IMR-90 (cell line): ENCODE measurements around the gene VAV3. TPM values are rescaled to one million over a fixed set of nuclear protein-coding genes. Genes with fewer than 3 reads are reported as not detected.

Experiments
- ATAC-seq: fragments of 200-7000 bp; cut with Tn5 transposase; 2 replicates; pipeline ENCODE4 v1.9.1; 2020; ENCODE audit warnings: low read depth, mild to moderate bottlenecking, moderate library complexity
- BruUV-seq: library from RNA; stranded (reverse); fragments of 400-500 nt; replicated peaks from 2 replicates; lab custom pipeline; 2021; lab: Mats Ljungman, UMichigan
- CTCF ChIA-PET: fragments of 300-600 bp; formaldehyde crosslinking; extraction: SDS; loops from one replicate; lab custom pipeline; 2021; ENCODE audit warnings: antibody characterized with exemption; lab: Yijun Ruan, JAX
- POLR2A ChIA-PET: fragments of 300-600 bp; sonication (Branson Sonifier 250); formaldehyde crosslinking; loops from one replicate; lab custom pipeline; 2022; ENCODE audit warnings: antibody characterized with exemption; ENCODE audit not compliant: unreplicated experiment; lab: Charles Lee
- DNase-seq: peaks from one replicate; pipeline ENCODE4 v3.0.0; 2013
- H2AFZ ChIP-seq: replicated peaks from 2 replicates; pipeline ENCODE3; 2013; ENCODE audit warnings: low read length, mild to moderate bottlenecking; ENCODE audit not compliant: poor library complexity
- H2AK5ac ChIP-seq: 2 replicates; pipeline ENCODE4 v1.6.1; 2013; ENCODE audit warnings: low read depth, low read length, inconsistent platforms
- H2AK9ac ChIP-seq: replicated peaks from 2 replicates; pipeline ENCODE3; 2013; ENCODE audit warnings: mild to moderate bottlenecking, low read depth, low read length, moderate library complexity; ENCODE audit not compliant: poor library complexity
- H2BK120ac ChIP-seq: 2 replicates; pipeline ENCODE4 v1.6.1; 2013; ENCODE audit warnings: low read depth, low read length, inconsistent platforms
- H2BK15ac ChIP-seq: 3 replicates; pipeline ENCODE4 v1.6.1; 2013; ENCODE audit warnings: low read depth, low read length, inconsistent platforms
- H2BK20ac ChIP-seq: 2 replicates; pipeline ENCODE4 v1.6.1; 2013; ENCODE audit warnings: low read depth, mild to moderate bottlenecking, inconsistent platforms, low read length, moderate library complexity
- H2BK5ac ChIP-seq: 2 replicates; pipeline ENCODE4 v1.6.1; 2013; ENCODE audit warnings: mild to moderate bottlenecking, low read depth, low read length, inconsistent platforms; ENCODE audit not compliant: poor library complexity, severe bottlenecking
- H3K14ac ChIP-seq: replicated peaks from 2 replicates; pipeline ENCODE4 v1.6.1; 2013; ENCODE audit warnings: low read depth, low read length, inconsistent platforms
- H3K18ac ChIP-seq: 2 replicates; pipeline ENCODE4 v1.6.1; 2013; ENCODE audit warnings: low read depth, low read length, control low read depth
- H3K23ac ChIP-seq: 2 replicates; pipeline ENCODE4 v1.6.1; 2013; ENCODE audit warnings: low read depth, low read length, inconsistent platforms
- H3K27ac ChIP-seq: 2 replicates; pipeline ENCODE4 v1.5.1; 2013; ENCODE audit warnings: mild to moderate bottlenecking, control low read depth, low read length; ENCODE audit not compliant: insufficient read depth
- H3K27me3 ChIP-seq: 2 replicates; pipeline ENCODE4 v1.6.1; 2013; ENCODE audit warnings: low read length; ENCODE audit not compliant: control insufficient read depth, insufficient read depth
- H3K36me3 ChIP-seq: 2 replicates; pipeline ENCODE4 v1.6.1; 2013; ENCODE audit warnings: low read length, mixed read lengths; ENCODE audit not compliant: control insufficient read depth, insufficient read depth
- H3K4ac ChIP-seq: 2 replicates; pipeline ENCODE4 v1.6.1; 2013; ENCODE audit warnings: low read depth, low read length, inconsistent platforms
- H3K4me1 ChIP-seq: 2 replicates; pipeline ENCODE4 v1.6.1; 2013; ENCODE audit warnings: low read length, mixed read lengths; ENCODE audit not compliant: control insufficient read depth, insufficient read depth
- H3K4me2 ChIP-seq: 2 replicates; pipeline ENCODE4 v1.6.1; 2013; ENCODE audit warnings: low read depth, mild to moderate bottlenecking, control low read depth, low read length, moderate library complexity
- H3K4me3 ChIP-seq: 2 replicates; pipeline ENCODE4 v1.5.1; 2013; ENCODE audit warnings: low read depth, mild to moderate bottlenecking, control low read depth, low read length, moderate library complexity; ENCODE audit not compliant: insufficient read depth
- H3K56ac ChIP-seq: 2 replicates; pipeline ENCODE4 v1.6.1; 2013; ENCODE audit warnings: low read length, inconsistent platforms; ENCODE audit not compliant: insufficient read depth; ENCODE audit errors: extremely low read depth
- H3K79me1 ChIP-seq, 2 experiments: 2 replicates each; pipeline ENCODE4 v1.6.1; 2013; ENCODE audit warnings: low read length in 2 of 2, inconsistent platforms in 1 of 2, low read depth in 1 of 2
- H3K9ac ChIP-seq: 2 replicates; pipeline ENCODE4 v1.6.1; 2013; ENCODE audit warnings: low read depth, low read length, control low read depth
- H3K9me1 ChIP-seq: 2 replicates; pipeline ENCODE4 v1.6.1; 2013; ENCODE audit warnings: low read length, inconsistent platforms; ENCODE audit not compliant: insufficient read depth
- H3K9me3 ChIP-seq: 2 replicates; pipeline ENCODE4 v1.6.1; 2013; ENCODE audit warnings: low read length; ENCODE audit not compliant: control insufficient read depth, insufficient read depth
- H4K20me1 ChIP-seq: 2 replicates; pipeline ENCODE4 v1.6.1; 2013; ENCODE audit warnings: low read length, inconsistent platforms; ENCODE audit not compliant: insufficient read depth
- H4K5ac ChIP-seq: 2 replicates; pipeline ENCODE4 v1.6.1; 2013; ENCODE audit warnings: mild to moderate bottlenecking, low read depth, low read length, control low read depth
- H4K8ac ChIP-seq, 2 experiments: 2 replicates each; pipeline ENCODE4 v1.6.1; 2013; ENCODE audit warnings: low read depth in 2 of 2, low read length in 2 of 2, control low read depth in 1 of 2, inconsistent platforms in 1 of 2
- H4K91ac ChIP-seq: 2 replicates; pipeline ENCODE4 v1.6.1; 2013; ENCODE audit warnings: low read depth, low read length, inconsistent platforms; ENCODE audit not compliant: insufficient read depth
- BHLHE40 ChIP-seq: fragments of 150-350 bp; IDR thresholded peaks from 2 replicates; pipeline ENCODE4 v1.6.1; 2016; ENCODE audit warnings: mild to moderate bottlenecking, low read depth, low read length
- CHD1 ChIP-seq: IDR thresholded peaks from 2 replicates; pipeline ENCODE4 v1.6.1; 2012; ENCODE audit warnings: low read depth, low read length, improper control_type of control experiment
- SMC3 ChIP-seq: fragments of 150-350 bp; IDR thresholded peaks from 2 replicates; pipeline ENCODE4 v1.6.1; 2016; ENCODE audit warnings: low read depth, mild to moderate bottlenecking, antibody characterized with exemption, low read length, moderate library complexity
- WGBS, 2 experiments: methylation state at CpG; one replicate each; pipeline versions ENCODE4 v1.1.5 to v1.1.7; 2013; ENCODE audit warnings: missing lambda C conversion rate in 2 of 2; ENCODE audit not compliant: insufficient read length in 1 of 2; ENCODE audit errors: extremely low coverage in 2 of 2; 5-methylcytosine and 5-hydroxymethylcytosine counted together
- dilution Hi-C: fragments of 300-500 bp; cut with HindIII; formaldehyde crosslinking; loops from one replicate; pipeline ENCODE4 v1.14.3; 2018; ENCODE audit warnings: low sequenced_read_pairs; ENCODE audit not compliant: unreplicated experiment
- in situ Hi-C: fragments of 300-500 bp; cut with MboI; formaldehyde crosslinking; loops from 3 replicates; pipeline ENCODE4 v1.14.3; 2019; ENCODE audit warnings: low sequenced_read_pairs, inconsistent platforms, mixed read lengths
- intact Hi-C: fragments of 100-400 bp; cut with micrococcal nuclease; formaldehyde crosslinking; loops from 2 replicates; pipeline ENCODE4 v1.10.0; 2022
- polyA plus RNA-seq, 3 experiments: library from polyadenylated mRNA; depleted of rRNA; stranded (reverse); fragments of >200 nt; gene quantifications; 2 replicates each; pipeline ENCODE4 v1.2.3, GENCODE V29; 2012; ENCODE audit warnings: low replicate concordance in 1 of 3
- total RNA-seq: library from RNA; depleted of rRNA; stranded (reverse); fragments of >200 nt; gene quantifications from 2 replicates; pipeline ENCODE4 v1.2.3, GENCODE V29; 2012
- TF ChIP-seq, protein P1 (sequence below): fragments of 150-350 bp; IDR thresholded peaks from 2 replicates; pipeline ENCODE4 v1.6.1; 2017; ENCODE audit warnings: mild to moderate bottlenecking, antibody characterized with exemption, low read length, low read depth
- TF ChIP-seq, protein P2 (sequence below): conservative IDR thresholded peaks from 2 replicates; pipeline ENCODE4 v1.5.1; 2012; ENCODE audit warnings: mild to moderate bottlenecking, low read depth, low read length, improper control_type of control experiment

Gene VAV3
- total and polyA plus RNA-seq, 2 of the 4 experiments (the other 2 are of a cell fraction) = 0.12 to 0.18 TPM

DNA sequence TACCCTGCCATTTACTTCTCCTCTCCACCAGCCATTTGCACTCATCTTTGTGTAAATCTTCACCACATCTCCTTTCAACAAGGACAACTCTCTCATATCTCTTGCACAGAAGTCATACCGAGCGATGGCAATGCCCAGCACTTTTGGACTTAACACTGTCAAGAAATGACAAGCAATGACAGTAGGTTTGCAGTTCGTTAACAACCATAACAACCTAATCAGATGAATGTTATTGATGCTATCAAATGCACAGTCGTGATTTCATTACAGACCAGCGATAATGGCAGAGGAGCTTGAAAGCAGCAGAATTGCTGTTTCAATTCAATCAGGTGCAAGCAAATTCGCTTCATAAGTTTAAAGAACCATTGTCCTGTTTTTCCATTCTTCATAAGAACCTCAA, 390.9 kb downstream of the VAV3 start:
- Histone ChIP-seq H3K4me3 (no peak overlapping the region), H2BK120ac (no peak overlapping the region), H3K4me1 (no peaks in the 10 kb centered on the region), H3K56ac (no peak overlapping the region), H2AK5ac (no peak overlapping the region), H3K4ac (no peak overlapping the region), H3K36me3 (no peaks in the 10 kb centered on the region), H3K14ac (no peak overlapping the region), H2BK20ac (no peak overlapping the region), H4K8ac (no peak overlapping the region), H4K5ac (no peak overlapping the region), H2AFZ (no peak overlapping the region), H3K9ac (no peak overlapping the region), H4K91ac (no peak overlapping the region), H3K18ac (no peak overlapping the region), H4K20me1 (no peaks in the 10 kb centered on the region), H3K9me1 (no peaks in the 10 kb centered on the region), H3K79me1 (no peaks in the 10 kb centered on the region), H3K9me3 (no peaks in the 10 kb centered on the region), H3K27me3 (no peaks in the 10 kb centered on the region), H3K4me2 (no peak overlapping the region), H3K27ac (no peak overlapping the region), H2BK15ac (no peak overlapping the region), H2BK5ac (no peak overlapping the region), H2AK9ac (no peak overlapping the region), H3K23ac (no peak overlapping the region)
- dilution Hi-C loops = no loop called here
- in situ Hi-C loops = no loop called here
- ChIA-PET POLR2A (no interaction called here), CTCF (no interaction called here)
- intact Hi-C loops = no loop called here
- no peak for DNase-seq
- no peak for ATAC-seq
- WGBS, 2 experiments = 80% methylated on average over 1 of the region's 6 CpGs; no CpG with 5 or more reads in 1 of the 2 experiments
- no TSS peak for BruUV-seq
- TF ChIP-seq, protein P1, sequence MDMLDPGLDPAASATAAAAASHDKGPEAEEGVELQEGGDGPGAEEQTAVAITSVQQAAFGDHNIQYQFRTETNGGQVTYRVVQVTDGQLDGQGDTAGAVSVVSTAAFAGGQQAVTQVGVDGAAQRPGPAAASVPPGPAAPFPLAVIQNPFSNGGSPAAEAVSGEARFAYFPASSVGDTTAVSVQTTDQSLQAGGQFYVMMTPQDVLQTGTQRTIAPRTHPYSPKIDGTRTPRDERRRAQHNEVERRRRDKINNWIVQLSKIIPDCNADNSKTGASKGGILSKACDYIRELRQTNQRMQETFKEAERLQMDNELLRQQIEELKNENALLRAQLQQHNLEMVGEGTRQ = no peak
- TF ChIP-seq SMC3 = no peak
- TF ChIP-seq, protein P2, sequence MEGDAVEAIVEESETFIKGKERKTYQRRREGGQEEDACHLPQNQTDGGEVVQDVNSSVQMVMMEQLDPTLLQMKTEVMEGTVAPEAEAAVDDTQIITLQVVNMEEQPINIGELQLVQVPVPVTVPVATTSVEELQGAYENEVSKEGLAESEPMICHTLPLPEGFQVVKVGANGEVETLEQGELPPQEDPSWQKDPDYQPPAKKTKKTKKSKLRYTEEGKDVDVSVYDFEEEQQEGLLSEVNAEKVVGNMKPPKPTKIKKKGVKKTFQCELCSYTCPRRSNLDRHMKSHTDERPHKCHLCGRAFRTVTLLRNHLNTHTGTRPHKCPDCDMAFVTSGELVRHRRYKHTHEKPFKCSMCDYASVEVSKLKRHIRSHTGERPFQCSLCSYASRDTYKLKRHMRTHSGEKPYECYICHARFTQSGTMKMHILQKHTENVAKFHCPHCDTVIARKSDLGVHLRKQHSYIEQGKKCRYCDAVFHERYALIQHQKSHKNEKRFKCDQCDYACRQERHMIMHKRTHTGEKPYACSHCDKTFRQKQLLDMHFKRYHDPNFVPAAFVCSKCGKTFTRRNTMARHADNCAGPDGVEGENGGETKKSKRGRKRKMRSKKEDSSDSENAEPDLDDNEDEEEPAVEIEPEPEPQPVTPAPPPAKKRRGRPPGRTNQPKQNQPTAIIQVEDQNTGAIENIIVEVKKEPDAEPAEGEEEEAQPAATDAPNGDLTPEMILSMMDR = no peak
- no peak for TF ChIP-seq BHLHE40
- TF ChIP-seq CHD1 = no peak
